KG1 (cell line): ENCODE data around the gene CBX3.
"Not testable (repeated sequence)": the region's sequence is repeated elsewhere in the genome, so short reads cannot be mapped to it uniquely, and the experiment has no call there.

Experiments used
- DNase-seq: peaks from one replicate; lab custom pipeline; 2025; lab: John Stamatoyannopoulos, UW

CBX3 gene

DNA sequence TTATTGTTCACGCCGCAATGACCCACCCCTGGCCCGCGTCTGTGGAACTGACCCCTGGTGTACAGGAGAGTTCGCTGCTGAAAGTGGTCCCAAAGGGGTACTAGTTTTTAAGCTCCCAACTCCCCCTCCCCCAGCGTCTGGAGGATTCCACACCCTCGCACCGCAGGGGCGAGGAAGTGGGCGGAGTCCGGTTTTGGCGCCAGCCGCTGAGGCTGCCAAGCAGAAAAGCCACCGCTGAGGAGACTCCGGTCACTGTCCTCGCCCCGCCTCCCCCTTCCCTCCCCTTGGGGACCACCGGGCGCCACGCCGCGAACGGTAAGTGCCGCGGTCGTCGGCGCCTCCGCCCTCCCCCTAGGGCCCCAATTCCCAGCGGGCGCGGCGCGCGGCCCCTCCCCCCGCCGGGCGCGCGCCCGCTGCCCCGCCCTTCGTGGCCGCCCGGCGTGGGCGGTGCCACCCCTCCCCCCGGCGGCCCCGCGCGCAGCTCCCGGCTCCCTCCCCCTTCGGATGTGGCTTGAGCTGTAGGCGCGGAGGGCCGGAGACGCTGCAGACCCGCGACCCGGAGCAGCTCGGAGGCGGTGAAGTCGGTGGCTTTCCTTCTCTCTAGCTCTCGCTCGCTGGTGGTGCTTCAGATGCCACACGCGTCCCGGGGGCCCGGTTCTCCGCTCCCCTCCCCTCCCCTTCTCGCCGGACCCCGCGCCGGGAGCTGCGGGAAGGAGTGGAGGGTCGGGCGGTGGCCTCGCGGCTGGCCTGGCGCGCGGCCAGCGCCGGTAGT is at the start of gene CBX3:
Gene CBX3, plus strand, starts transcription at position 499 of the 772 bp plus-strand sequence. CDS start 1,254 bp downstream, outside the sequence.
- peak; percentile 96 for DNase-seq

GRCh38 chr7:26151953-26152781 is 49.4 kb upstream of the CBX3 start, which contains the start of gene NFE2L3:
Gene NFE2L3 (plus strand): TSS chr7:26152198. CDS start chr7:26152499, 301 bp downstream.
- DNase-seq = peak; percentile 19

DNA sequence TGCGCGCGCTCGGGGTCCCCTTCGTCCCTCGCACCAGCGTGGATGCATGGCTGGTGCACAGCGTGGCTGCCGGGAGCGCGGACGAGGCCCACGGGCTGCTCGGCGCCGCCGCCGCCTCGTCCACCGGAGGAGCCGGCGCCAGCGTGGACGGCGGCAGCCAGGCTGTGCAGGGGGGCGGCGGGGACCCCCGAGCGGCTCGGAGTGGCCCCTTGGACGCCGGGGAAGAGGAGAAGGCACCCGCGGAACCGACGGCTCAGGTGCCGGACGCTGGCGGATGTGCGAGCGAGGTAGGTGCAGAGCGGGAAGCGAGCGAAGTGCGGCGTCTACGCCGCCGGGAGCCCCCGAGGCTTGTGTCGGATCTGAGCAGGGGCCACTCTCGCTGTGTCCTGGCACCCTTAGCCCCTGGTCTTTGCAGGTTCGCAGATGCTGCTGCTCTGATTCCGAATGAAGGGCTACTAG is 48.7 kb upstream of the CBX3 start:
- peak; percentile 12 for DNase-seq

GRCh38 chr7:26153241-26153822 is 48.2 kb upstream of the CBX3 start:
- DNase-seq = no peak

GRCh38 chr7:26153823-26154783 is 47.4 kb upstream of the CBX3 start:
- DNase-seq = no peak

GRCh38 chr7:26155531-26156375 is 45.8 kb upstream of the CBX3 start:
- DNase-seq = no peak

DNA sequence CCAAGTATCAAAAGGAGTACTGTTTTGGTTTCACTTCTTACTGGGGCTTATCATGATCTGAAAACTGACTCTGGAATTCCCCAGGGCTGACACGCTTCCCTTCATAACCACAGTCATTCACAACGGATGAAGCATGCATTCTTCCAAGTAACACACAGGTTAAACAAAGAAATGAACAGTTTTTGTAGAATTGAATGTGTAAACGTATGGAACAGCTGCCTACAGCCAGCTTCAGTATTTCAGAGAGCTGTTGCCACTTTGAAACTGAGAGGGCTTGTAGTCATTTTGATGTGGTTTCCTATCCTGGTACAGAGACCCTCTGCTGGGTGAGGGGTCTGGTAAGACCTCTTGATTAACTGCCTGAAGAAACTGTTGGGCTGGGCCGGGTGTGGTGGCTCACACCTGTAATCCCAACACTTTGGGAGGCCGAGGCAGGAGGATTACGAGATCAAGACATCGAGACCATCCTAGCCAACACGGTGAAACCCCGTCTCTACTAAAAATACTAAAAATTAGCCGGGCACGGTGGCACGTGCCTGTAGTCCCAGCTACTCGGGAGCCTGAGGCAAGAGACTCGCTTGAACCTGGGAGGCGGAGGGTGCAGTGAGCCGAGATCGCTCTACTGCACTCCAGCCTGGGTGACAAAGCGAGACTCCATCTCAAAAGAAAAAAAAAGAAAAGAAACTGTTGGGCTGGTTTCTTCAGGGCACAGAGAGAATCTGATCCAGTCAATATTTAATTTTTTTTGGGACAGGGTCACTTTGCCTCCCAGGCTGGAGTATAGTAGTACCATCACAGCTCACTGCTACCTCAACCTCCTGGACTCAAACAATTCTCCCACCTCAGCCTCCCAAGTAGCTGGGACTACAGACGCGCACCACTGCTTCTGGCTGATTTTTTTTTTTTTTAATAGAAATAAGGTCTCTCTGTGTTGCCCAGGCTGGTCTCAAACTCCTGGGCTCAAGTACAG is 44.8 kb upstream of the CBX3 start:
- DNase-seq = no peak

DNA sequence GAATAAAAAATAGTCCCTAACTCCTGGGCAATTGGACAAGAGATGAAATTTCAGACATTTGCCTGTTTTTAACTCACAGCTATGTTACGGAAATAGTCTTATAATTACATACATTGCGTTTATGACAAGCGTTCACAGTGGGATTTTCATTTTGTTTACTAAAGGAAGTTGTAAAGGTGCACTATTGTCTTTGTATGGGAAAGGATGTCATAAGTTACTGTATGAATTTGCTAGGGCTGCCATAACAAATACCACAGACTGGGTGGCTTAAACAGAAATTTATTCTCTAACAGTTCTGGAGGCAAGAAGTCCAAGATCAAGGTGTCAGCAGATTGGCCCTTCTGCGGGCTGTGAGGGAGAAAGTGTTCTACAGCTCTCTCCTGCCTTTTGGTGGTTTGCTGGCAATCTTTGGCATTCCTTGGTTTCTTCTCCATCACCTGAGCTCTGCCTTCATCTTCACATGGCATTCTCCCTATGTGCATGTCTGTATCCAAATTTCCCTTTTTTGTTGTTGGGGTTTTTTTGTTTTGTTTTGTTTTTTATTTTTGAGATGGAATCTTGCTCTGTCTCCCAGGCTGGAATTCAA is 43.9 kb upstream of the CBX3 start:
- no peak for DNase-seq

- DNase-seq = no peak
These were observed 42.3 kb upstream of the CBX3 start for GRCh38 chr7:26159243-26159642.

- DNase-seq = no peak
These were observed 40.6 kb upstream of the CBX3 start for GRCh38 chr7:26160896-26161295.

DNA sequence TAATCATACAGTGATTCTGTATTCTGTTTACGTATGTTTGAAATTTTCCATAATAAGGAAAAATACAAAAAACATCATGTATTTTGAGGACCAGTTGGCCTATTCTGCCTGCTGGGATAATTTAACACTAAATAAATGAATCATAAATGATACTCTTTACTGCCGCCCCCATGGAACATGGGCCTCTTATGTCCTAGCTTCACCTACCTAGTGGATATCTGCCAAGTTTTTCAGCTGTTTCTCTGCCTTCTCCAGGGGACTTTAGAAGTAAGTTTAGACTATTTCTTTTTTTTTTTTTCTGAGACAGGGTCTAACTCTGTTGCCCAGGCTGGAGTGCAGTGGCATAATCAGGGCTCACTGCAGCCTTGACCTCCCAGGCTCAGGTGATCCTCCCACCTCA is 39.1 kb upstream of the CBX3 start:
- no peak for DNase-seq

- not testable (repeated sequence) for DNase-seq
These were observed 37.7 kb upstream of the CBX3 start for GRCh38 chr7:26163804-26164203.

DNA sequence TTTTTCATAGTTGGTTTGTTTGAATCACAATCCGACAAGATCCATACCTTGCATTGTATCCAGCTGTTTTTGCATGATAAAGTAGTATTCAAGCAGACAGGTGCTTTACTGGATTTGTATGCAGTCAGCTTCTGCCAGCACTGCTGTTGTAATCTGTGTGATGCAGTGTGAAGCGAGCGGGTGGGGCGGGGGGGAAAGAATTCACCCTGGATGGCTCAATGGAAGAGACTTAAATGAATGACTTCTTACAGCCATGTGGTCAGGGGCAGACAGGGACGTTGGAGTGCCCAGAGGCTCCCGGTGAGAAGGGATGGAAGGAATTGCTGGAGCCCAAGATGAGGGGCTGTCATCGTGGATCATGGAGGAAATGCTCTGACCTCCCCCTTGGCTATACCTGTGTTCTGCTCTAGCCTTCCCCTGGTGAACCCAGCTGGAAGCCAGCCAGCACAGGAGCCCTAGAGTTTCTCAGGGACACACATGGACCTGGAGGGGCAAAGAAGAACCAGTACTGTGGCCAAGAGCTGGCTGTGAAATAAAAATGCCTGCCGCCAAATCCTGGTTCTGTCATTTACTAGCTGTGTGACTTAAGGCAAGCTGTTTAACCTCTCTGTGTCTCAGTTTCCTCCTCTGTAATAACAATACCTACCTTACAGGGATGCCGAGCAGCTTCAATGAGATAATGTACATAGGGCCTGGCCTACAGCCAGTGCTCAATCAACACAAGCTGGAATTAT is 35.4 kb upstream of the CBX3 start:
- no peak for DNase-seq

- DNase-seq = no peak
These were observed 34.8 kb upstream of the CBX3 start for GRCh38 chr7:26166684-26167266.

- DNase-seq = no peak
These were observed 34.1 kb upstream of the CBX3 start for GRCh38 chr7:26167303-26167934.

- DNase-seq = no peak
These were observed 33.0 kb upstream of the CBX3 start for GRCh38 chr7:26168458-26169023.

- DNase-seq = no peak
These were observed 32.3 kb upstream of the CBX3 start for GRCh38 chr7:26169271-26169670.
